GM12892 (cell line): ENCODE data around the gene NR5A1.

Experiments
- POLR2A ChIP-seq: IDR thresholded peaks from 2 replicates; pipeline ENCODE4 v1.6.1; 2011; ENCODE audit warnings: low read depth, low read length, control low read depth
- POLR2AphosphoS5 ChIP-seq: IDR thresholded peaks from 2 replicates; pipeline ENCODE4 v1.6.1; 2011; ENCODE audit warnings: low read depth, low read length, control low read depth
- TAF1 ChIP-seq: IDR thresholded peaks from 2 replicates; pipeline ENCODE4 v1.6.1; 2011; ENCODE audit warnings: low read depth, mild to moderate bottlenecking, control low read depth, low read length, borderline replicate concordance

DNA sequence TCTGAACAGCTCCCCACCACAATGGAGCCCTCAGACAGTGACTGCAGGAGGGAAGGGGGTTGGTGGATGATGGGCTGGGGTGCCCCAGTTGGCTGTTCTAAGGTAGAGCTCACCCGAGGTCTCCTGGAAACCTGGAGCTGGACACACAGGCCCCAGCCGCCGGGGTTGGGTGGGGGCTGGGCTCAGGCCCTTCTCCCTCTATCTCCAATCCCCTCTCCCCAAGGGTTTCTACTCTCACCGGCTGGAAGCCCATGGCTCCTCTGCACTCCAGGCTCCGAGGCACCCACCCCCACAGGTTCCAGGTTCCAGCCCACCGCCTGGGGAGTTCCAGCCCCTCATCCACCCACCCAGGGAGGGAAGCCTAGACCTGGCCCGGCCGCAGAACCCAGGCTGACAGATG is 766 bp downstream of the NR5A1 start:
- TF ChIP-seq POLR2A (no peak), TAF1 (no peak), POLR2AphosphoS5 (no peak)
